GM21737 (cell line): ENCODE data around the gene PRDM2.

ENCODE experiments used
- ATAC-seq: cut with Tn5 transposase; IDR thresholded peaks from one replicate; pipeline ENCODE4 v1.9.1; 2021; ENCODE audit warnings: mild to moderate bottlenecking, moderate library complexity; ENCODE audit not compliant: unreplicated experiment

The PRDM2 gene

GRCh38 chr1:13732971-13733667, 33.1 kb downstream of the PRDM2 start:
- no peak for ATAC-seq

- ATAC-seq = no peak
These were observed 33.7 kb downstream of the PRDM2 start for GRCh38 chr1:13733711-13734110.

- ATAC-seq = no peak
These were observed 35.4 kb downstream of the PRDM2 start for GRCh38 chr1:13735168-13735930.

GRCh38 chr1:13737398-13737797, 37.4 kb downstream of the PRDM2 start:
- ATAC-seq = no peak

- ATAC-seq = no peak
These were observed 46.4 kb downstream of the PRDM2 start for GRCh38 chr1:13746342-13746741.

GRCh38 chr1:13748610-13749505, 48.9 kb downstream of the PRDM2 start:
- ATAC-seq = peak; percentile 78

- peak; percentile 25 for ATAC-seq
These were observed 49.8 kb downstream of the PRDM2 start for GRCh38 chr1:13749543-13750341.

GRCh38 chr1:13751458-13751871, 51.5 kb downstream of the PRDM2 start:
- ATAC-seq = no peak

GRCh38 chr1:13751985-13752384, 52.0 kb downstream of the PRDM2 start:
- no peak for ATAC-seq

- ATAC-seq = no peak
These were observed 52.9 kb downstream of the PRDM2 start for GRCh38 chr1:13752852-13753251.

- ATAC-seq = no peak
These were observed 53.8 kb downstream of the PRDM2 start for GRCh38 chr1:13753636-13754402.

- ATAC-seq = no peak
These were observed 54.6 kb downstream of the PRDM2 start for GRCh38 chr1:13754510-13755103.

- ATAC-seq = no peak
These were observed 56.7 kb downstream of the PRDM2 start for GRCh38 chr1:13756557-13757315.

- ATAC-seq = no peak
These were observed 57.7 kb downstream of the PRDM2 start for GRCh38 chr1:13757693-13758092.

- no peak for ATAC-seq
These were observed 59.1 kb downstream of the PRDM2 start for GRCh38 chr1:13759072-13759471.

- ATAC-seq = no peak
These were observed 60.4 kb downstream of the PRDM2 start for GRCh38 chr1:13760340-13760739.

GRCh38 chr1:13760921-13761320, 60.9 kb downstream of the PRDM2 start:
- no peak for ATAC-seq

GRCh38 chr1:13761883-13762282, 61.9 kb downstream of the PRDM2 start:
- ATAC-seq = no peak

GRCh38 chr1:13762642-13763041, 62.7 kb downstream of the PRDM2 start:
- no peak for ATAC-seq
